Endothelial cell of umbilical vein (primary cell): ENCODE data around the gene TSHZ3.

Experiments used
- POLR2A ChIP-seq: IDR thresholded peaks from 2 replicates; pipeline ENCODE4 v1.6.1; 2012; ENCODE audit warnings: low read depth, mild to moderate bottlenecking, control low read depth, low read length
- TF ChIP-seq, protein P1 (sequence below), 2 donors: IDR thresholded peaks; 1 replicate in 1 of 2; 2 replicates in 1 of 2; pipeline ENCODE4 v1.5.1; 2011; ENCODE audit warnings: low read length in 2 of 2, mild to moderate bottlenecking in 2 of 2, moderate library complexity in 2 of 2, control low read depth in 1 of 2, inconsistent platforms in 1 of 2, low read depth in 1 of 2; ENCODE audit not compliant: insufficient read depth in 1 of 2; ENCODE audit errors: extremely low read depth in 1 of 2

DNA sequence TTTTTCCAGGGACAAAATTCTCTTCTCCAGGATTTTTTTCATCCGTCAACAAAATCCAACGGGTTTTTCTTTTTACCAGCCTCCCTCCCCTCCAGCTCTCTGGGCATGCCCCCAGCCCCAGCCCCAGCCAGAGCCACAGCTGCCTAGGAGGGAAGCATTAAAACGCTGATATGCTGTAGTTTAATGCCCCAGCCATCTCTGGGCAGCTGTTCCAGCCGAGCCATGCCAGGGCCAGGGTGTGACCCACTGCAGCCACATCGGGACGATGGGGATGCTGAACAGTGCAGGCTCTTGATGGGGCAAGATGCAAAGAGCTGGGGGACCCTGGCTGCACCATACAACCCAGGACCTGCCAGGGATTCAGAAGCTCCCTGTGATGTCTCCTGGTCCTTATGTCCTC lies 32.1 kb downstream of the TSHZ3 start:
- TF ChIP-seq, protein P1, sequence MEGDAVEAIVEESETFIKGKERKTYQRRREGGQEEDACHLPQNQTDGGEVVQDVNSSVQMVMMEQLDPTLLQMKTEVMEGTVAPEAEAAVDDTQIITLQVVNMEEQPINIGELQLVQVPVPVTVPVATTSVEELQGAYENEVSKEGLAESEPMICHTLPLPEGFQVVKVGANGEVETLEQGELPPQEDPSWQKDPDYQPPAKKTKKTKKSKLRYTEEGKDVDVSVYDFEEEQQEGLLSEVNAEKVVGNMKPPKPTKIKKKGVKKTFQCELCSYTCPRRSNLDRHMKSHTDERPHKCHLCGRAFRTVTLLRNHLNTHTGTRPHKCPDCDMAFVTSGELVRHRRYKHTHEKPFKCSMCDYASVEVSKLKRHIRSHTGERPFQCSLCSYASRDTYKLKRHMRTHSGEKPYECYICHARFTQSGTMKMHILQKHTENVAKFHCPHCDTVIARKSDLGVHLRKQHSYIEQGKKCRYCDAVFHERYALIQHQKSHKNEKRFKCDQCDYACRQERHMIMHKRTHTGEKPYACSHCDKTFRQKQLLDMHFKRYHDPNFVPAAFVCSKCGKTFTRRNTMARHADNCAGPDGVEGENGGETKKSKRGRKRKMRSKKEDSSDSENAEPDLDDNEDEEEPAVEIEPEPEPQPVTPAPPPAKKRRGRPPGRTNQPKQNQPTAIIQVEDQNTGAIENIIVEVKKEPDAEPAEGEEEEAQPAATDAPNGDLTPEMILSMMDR (IDR thresholded peaks at IDR 0.05; ENCODE audit: extremely low read depth in 1 of 2, insufficient read depth in 1 of 2, low read depth in 1 of 2, low read length in 2 of 2), result no peak
- no peak for TF ChIP-seq POLR2A
